GM12891 (cell line): ENCODE measurements around the gene SLCO3A1.
"Not testable (repeated sequence)": the region's sequence is repeated elsewhere in the genome, so short reads cannot be mapped to it uniquely, and the experiment has no call there.

Experiments used
- POLR2A ChIP-seq: IDR thresholded peaks from 2 replicates; pipeline ENCODE4 v1.6.1; 2011; ENCODE audit warnings: low read depth, low read length, control low read depth
- POLR2AphosphoS5 ChIP-seq: IDR thresholded peaks from 2 replicates; pipeline ENCODE4 v1.6.1; 2011; ENCODE audit warnings: low read depth, low read length, control low read depth

- not testable (repeated sequence) for TF ChIP-seq POLR2AphosphoS5, POLR2A
Observed at GRCh38 chr15:92070251-92070650, 216.7 kb downstream of the SLCO3A1 start.
